UCSD-AML1 (cell line): ENCODE data around the gene IGFL1.
"Not testable (repeated sequence)": the region's sequence is repeated elsewhere in the genome, so short reads cannot be mapped to it uniquely, and the experiment has no call there.

ENCODE experiments used
- DNase-seq: peaks from one replicate; lab custom pipeline; 2025; ENCODE audit not compliant: unreplicated experiment; lab: John Stamatoyannopoulos, UW

The IGFL1 gene

GRCh38 chr19:46229442-46229841 lies at the start of gene IGFL1:
TSS of gene IGFL1 (plus strand) at chr19:46229742. CDS start at chr19:46229775, 33 bp downstream.
- no peak for DNase-seq

GRCh38 chr19:46180701-46181387 lies 48.7 kb upstream of the IGFL1 start:
- DNase-seq: no peak

GRCh38 chr19:46181388-46181779 lies 48.2 kb upstream of the IGFL1 start:
- DNase-seq: no peak

GRCh38 chr19:46182476-46182875 lies 47.1 kb upstream of the IGFL1 start:
- DNase-seq: no peak

- not testable (repeated sequence) for DNase-seq
Measured at GRCh38 chr19:46184775-46185710, 44.5 kb upstream of the IGFL1 start.

- no peak for DNase-seq
Measured at GRCh38 chr19:46186101-46186716, 43.3 kb upstream of the IGFL1 start.

- DNase-seq: no peak
Measured at GRCh38 chr19:46186717-46187101, 42.8 kb upstream of the IGFL1 start.

GRCh38 chr19:46189971-46190888 lies 39.3 kb upstream of the IGFL1 start:
- no peak for DNase-seq

GRCh38 chr19:46191356-46191755 lies 38.2 kb upstream of the IGFL1 start:
- DNase-seq: no peak

- DNase-seq: no peak
Measured at GRCh38 chr19:46191972-46192371, 37.6 kb upstream of the IGFL1 start.

- DNase-seq: not testable (repeated sequence)
Measured at GRCh38 chr19:46192626-46192991, 36.9 kb upstream of the IGFL1 start.

GRCh38 chr19:46192992-46193650 lies 36.4 kb upstream of the IGFL1 start:
- no peak for DNase-seq

- DNase-seq: no peak
Measured at GRCh38 chr19:46193678-46194077, 35.9 kb upstream of the IGFL1 start.

GRCh38 chr19:46195104-46195503 lies 34.4 kb upstream of the IGFL1 start:
- no peak for DNase-seq

GRCh38 chr19:46195919-46196318 lies 33.6 kb upstream of the IGFL1 start:
- DNase-seq: not testable (repeated sequence)

- DNase-seq: no peak
Measured at GRCh38 chr19:46196410-46197124, 33.0 kb upstream of the IGFL1 start.

- DNase-seq: no peak
Measured at GRCh38 chr19:46197314-46198070, 32.0 kb upstream of the IGFL1 start.

- DNase-seq: no peak
Measured at GRCh38 chr19:46198756-46199155, 30.8 kb upstream of the IGFL1 start.
